Measurements from ENCODE around the gene SAMD13.

- TF ChIP-seq, protein P1, sequence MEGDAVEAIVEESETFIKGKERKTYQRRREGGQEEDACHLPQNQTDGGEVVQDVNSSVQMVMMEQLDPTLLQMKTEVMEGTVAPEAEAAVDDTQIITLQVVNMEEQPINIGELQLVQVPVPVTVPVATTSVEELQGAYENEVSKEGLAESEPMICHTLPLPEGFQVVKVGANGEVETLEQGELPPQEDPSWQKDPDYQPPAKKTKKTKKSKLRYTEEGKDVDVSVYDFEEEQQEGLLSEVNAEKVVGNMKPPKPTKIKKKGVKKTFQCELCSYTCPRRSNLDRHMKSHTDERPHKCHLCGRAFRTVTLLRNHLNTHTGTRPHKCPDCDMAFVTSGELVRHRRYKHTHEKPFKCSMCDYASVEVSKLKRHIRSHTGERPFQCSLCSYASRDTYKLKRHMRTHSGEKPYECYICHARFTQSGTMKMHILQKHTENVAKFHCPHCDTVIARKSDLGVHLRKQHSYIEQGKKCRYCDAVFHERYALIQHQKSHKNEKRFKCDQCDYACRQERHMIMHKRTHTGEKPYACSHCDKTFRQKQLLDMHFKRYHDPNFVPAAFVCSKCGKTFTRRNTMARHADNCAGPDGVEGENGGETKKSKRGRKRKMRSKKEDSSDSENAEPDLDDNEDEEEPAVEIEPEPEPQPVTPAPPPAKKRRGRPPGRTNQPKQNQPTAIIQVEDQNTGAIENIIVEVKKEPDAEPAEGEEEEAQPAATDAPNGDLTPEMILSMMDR (IDR thresholded peaks at IDR 0.05) = no peak
- TF ChIP-seq POLR2A (IDR thresholded peaks at IDR 0.05) = no peak
Measured at GRCh38 chr1:84277343-84278059, 24.0 kb upstream of the SAMD13 start.

All from esophagus squamous epithelium (tissue), 4 donors.